Measurements from ENCODE around the gene FAM3D.
"Not testable (repeated sequence)": the region's sequence is repeated elsewhere in the genome, so short reads cannot be mapped to it uniquely, and the experiment has no call there.

The FAM3D gene

GRCh38 chr3:58666683-58667082, at the start of gene FAM3D:
Gene FAM3D, minus strand, starts transcription at chr3:58666774. Its CDS starts 11,211 bp downstream, at chr3:58655563.
- no peak within 1 kb of the TSS for H3K4me3 ChIP-seq (ENCODE audit: low read length)
- no peaks in the 10 kb centered on the region for H3K9me2 ChIP-seq (replicated peaks; ENCODE audit: control insufficient read depth, low read length)
- H4K20me1 ChIP-seq (ENCODE audit: control insufficient read depth, insufficient read depth, low read depth, low read length), result no peaks in the 10 kb centered on the region
- H3K36me3 ChIP-seq (ENCODE audit: control insufficient read depth, low read length), result no peaks in the 10 kb centered on the region
- H3K79me2 ChIP-seq (ENCODE audit: control insufficient read depth, low read length), result no peaks in the 10 kb centered on the region
- H3F3A ChIP-seq (ENCODE audit: control insufficient read depth, insufficient read depth), result no peaks in the 10 kb centered on the region
- H3K27ac ChIP-seq (ENCODE audit: low read depth, low read length), result no peak within 1 kb of the TSS
- no peak within 1 kb of the TSS for H3K4me2 ChIP-seq (ENCODE audit: low read length)
- H3K4me1 ChIP-seq (ENCODE audit: control insufficient read depth, low read length), result no peaks in the 10 kb centered on the region
- TF ChIP-seq, protein P1, sequence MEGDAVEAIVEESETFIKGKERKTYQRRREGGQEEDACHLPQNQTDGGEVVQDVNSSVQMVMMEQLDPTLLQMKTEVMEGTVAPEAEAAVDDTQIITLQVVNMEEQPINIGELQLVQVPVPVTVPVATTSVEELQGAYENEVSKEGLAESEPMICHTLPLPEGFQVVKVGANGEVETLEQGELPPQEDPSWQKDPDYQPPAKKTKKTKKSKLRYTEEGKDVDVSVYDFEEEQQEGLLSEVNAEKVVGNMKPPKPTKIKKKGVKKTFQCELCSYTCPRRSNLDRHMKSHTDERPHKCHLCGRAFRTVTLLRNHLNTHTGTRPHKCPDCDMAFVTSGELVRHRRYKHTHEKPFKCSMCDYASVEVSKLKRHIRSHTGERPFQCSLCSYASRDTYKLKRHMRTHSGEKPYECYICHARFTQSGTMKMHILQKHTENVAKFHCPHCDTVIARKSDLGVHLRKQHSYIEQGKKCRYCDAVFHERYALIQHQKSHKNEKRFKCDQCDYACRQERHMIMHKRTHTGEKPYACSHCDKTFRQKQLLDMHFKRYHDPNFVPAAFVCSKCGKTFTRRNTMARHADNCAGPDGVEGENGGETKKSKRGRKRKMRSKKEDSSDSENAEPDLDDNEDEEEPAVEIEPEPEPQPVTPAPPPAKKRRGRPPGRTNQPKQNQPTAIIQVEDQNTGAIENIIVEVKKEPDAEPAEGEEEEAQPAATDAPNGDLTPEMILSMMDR (IDR thresholded peaks at IDR 0.05; ENCODE audit: low read depth, low read length, poor library complexity, severe bottlenecking), result no peak
- TF ChIP-seq EZH2phosphoT487 (IDR thresholded peaks at IDR 0.05; ENCODE audit: borderline replicate concordance, low read length), result no peak
- no peaks in the 10 kb centered on the region for H3K9me3 ChIP-seq (ENCODE audit: control insufficient read depth, insufficient read depth, low read length)
- 0 out of 2 replicates have a peak, but pooled peaks cover 2% of the 10 kb centered on the region for H3K27me3 ChIP-seq (ENCODE audit: control insufficient read depth, low read length)

- H3K4me1 ChIP-seq (ENCODE audit: control insufficient read depth, low read length), result no peaks in the 10 kb centered on the region
- no peaks in the 10 kb centered on the region for H3K79me2 ChIP-seq (ENCODE audit: control insufficient read depth, low read length)
- no peak overlapping the region for H3K4me3 ChIP-seq (ENCODE audit: low read length)
- H3K4me2 ChIP-seq (ENCODE audit: low read length), result no peak overlapping the region
- no peaks in the 10 kb centered on the region for H3K9me2 ChIP-seq (replicated peaks; ENCODE audit: control insufficient read depth, low read length)
- no peaks in the 10 kb centered on the region for H3K36me3 ChIP-seq (ENCODE audit: control insufficient read depth, low read length)
- H3K9me3 ChIP-seq (ENCODE audit: control insufficient read depth, insufficient read depth, low read length), result no peaks in the 10 kb centered on the region
- no peaks in the 10 kb centered on the region for H4K20me1 ChIP-seq (ENCODE audit: control insufficient read depth, insufficient read depth, low read depth, low read length)
- H3K27ac ChIP-seq (ENCODE audit: low read depth, low read length), result no peak overlapping the region
- TF ChIP-seq, protein P1 (IDR thresholded peaks at IDR 0.05; ENCODE audit: low read depth, low read length, poor library complexity, severe bottlenecking), result no peak
- TF ChIP-seq EZH2phosphoT487 (IDR thresholded peaks at IDR 0.05; ENCODE audit: borderline replicate concordance, low read length), result no peak
- no peaks in the 10 kb centered on the region for H3F3A ChIP-seq (ENCODE audit: control insufficient read depth, insufficient read depth)
- H3K27me3 ChIP-seq (ENCODE audit: control insufficient read depth, low read length), result no peaks in the 10 kb centered on the region
These were observed 47.3 kb upstream of the FAM3D start for GRCh38 chr3:58713715-58714401.

GRCh38 chr3:58711871-58712270, 45.3 kb upstream of the FAM3D start:
- no peaks in the 10 kb centered on the region for H3F3A ChIP-seq (ENCODE audit: control insufficient read depth, insufficient read depth)
- no peaks in the 10 kb centered on the region for H3K9me2 ChIP-seq (replicated peaks; ENCODE audit: control insufficient read depth, low read length)
- no peaks in the 10 kb centered on the region for H3K27me3 ChIP-seq (ENCODE audit: control insufficient read depth, low read length)
- no peak overlapping the region for H3K27ac ChIP-seq (ENCODE audit: low read depth, low read length)
- no peaks in the 10 kb centered on the region for H3K9me3 ChIP-seq (ENCODE audit: control insufficient read depth, insufficient read depth, low read length)
- H3K36me3 ChIP-seq (ENCODE audit: control insufficient read depth, low read length), result no peaks in the 10 kb centered on the region
- H4K20me1 ChIP-seq (ENCODE audit: control insufficient read depth, insufficient read depth, low read depth, low read length), result no peaks in the 10 kb centered on the region
- no peaks in the 10 kb centered on the region for H3K4me1 ChIP-seq (ENCODE audit: control insufficient read depth, low read length)
- H3K79me2 ChIP-seq (ENCODE audit: control insufficient read depth, low read length), result no peaks in the 10 kb centered on the region
- H3K4me3 ChIP-seq (ENCODE audit: low read length), result no peak overlapping the region
- TF ChIP-seq, protein P1 (IDR thresholded peaks at IDR 0.05; ENCODE audit: low read depth, low read length, poor library complexity, severe bottlenecking), result no peak
- TF ChIP-seq EZH2phosphoT487 (IDR thresholded peaks at IDR 0.05; ENCODE audit: borderline replicate concordance, low read length), result no peak
- no peak overlapping the region for H3K4me2 ChIP-seq (ENCODE audit: low read length)

DNA sequence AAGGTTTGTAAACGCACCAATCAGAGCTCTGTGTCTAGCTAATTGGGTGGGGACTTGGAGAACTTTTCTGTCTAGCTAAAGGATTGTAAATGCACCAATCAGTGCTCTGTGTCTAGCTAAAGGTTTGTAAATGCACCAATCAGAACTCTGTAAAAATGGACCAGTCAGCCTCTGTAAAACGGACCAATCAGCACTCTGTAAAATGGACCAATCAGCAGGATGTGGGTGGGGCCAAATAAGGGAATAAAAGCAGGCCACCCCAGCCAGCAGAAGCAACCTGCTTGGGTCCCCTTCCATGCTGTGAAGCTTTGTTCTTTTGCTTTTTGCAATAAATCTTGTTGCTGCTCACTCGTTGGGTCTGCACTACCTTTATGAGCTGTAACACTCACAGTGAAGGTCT, 42.4 kb upstream of the FAM3D start:
- not testable (repeated sequence) for H3F3A ChIP-seq (ENCODE audit: control insufficient read depth, insufficient read depth); H3K27ac ChIP-seq (ENCODE audit: low read depth, low read length); H3K4me3 ChIP-seq (ENCODE audit: low read length); H3K79me2 ChIP-seq (ENCODE audit: control insufficient read depth, low read length); H4K20me1 ChIP-seq (ENCODE audit: control insufficient read depth, insufficient read depth, low read depth, low read length); H3K36me3 ChIP-seq (ENCODE audit: control insufficient read depth, low read length); H3K27me3 ChIP-seq (ENCODE audit: control insufficient read depth, low read length); H3K4me2 ChIP-seq (ENCODE audit: low read length); H3K4me1 ChIP-seq (ENCODE audit: control insufficient read depth, low read length); H3K9me3 ChIP-seq (ENCODE audit: control insufficient read depth, insufficient read depth, low read length); H3K9me2 ChIP-seq (replicated peaks; ENCODE audit: control insufficient read depth, low read length)

Measured in DOHH2 (cell line).